A549 (cell line): ENCODE data around the gene TRIM13.

Experiments
- HDAC2 ChIP-seq: fragments of 200-600 bp; sonication (generic); IDR thresholded peaks from 2 replicates; pipeline ENCODE4 v1.6.1; 2016
- HEYL ChIP-seq: fragments of 250-450 bp; sonication (Bioruptor Pico); IDR thresholded peaks from 2 replicates; pipeline ENCODE4 v1.8.0; 2021; ENCODE audit warnings: mild to moderate bottlenecking, moderate library complexity
- TF ChIP-seq, protein P1 (sequence below): fragments of >200 bp; sonication (Bioruptor Twin); formaldehyde crosslinking; IDR thresholded peaks from 3 replicates; pipeline ENCODE4 v1.5.1; 2016

DNA sequence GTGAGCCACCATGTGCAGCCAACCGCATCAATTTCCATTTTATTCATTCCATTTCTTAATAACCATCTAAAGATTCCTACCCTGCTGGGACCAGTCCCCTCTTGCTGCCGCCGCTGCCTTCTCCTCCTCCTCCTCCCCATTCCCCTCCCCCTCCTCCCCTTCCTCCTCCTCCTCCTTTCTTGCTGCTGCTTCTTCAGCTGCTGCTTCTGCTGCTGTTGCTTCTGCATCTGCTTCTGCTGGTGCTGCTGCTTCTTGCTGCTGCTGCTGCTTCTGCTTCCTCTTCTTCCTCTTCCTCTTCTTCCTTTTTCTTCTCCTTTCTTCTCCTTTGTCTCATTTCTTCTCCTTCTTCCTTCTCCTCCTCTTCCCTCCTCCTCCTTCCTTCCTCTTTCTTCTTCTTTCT lies 40.7 kb upstream of the TRIM13 start:
- TF ChIP-seq, protein P1, sequence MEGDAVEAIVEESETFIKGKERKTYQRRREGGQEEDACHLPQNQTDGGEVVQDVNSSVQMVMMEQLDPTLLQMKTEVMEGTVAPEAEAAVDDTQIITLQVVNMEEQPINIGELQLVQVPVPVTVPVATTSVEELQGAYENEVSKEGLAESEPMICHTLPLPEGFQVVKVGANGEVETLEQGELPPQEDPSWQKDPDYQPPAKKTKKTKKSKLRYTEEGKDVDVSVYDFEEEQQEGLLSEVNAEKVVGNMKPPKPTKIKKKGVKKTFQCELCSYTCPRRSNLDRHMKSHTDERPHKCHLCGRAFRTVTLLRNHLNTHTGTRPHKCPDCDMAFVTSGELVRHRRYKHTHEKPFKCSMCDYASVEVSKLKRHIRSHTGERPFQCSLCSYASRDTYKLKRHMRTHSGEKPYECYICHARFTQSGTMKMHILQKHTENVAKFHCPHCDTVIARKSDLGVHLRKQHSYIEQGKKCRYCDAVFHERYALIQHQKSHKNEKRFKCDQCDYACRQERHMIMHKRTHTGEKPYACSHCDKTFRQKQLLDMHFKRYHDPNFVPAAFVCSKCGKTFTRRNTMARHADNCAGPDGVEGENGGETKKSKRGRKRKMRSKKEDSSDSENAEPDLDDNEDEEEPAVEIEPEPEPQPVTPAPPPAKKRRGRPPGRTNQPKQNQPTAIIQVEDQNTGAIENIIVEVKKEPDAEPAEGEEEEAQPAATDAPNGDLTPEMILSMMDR = no peak
- TF ChIP-seq HDAC2 (no peak), HEYL (CRISPR knock-in tag) (no peak)
